ENCODE results near the gene CYP3A5. TPM values are rescaled to one million over a fixed set of nuclear protein-coding genes. Genes with fewer than 3 reads are reported as not detected.
"Not testable (repeated sequence)": the region's sequence is repeated elsewhere in the genome, so short reads cannot be mapped to it uniquely, and the experiment has no call there.

CYP3A5 gene
- total RNA-seq, 3 donors from 2014 or later: 0.20 to 0.63 TPM; not detected in 1

DNA sequence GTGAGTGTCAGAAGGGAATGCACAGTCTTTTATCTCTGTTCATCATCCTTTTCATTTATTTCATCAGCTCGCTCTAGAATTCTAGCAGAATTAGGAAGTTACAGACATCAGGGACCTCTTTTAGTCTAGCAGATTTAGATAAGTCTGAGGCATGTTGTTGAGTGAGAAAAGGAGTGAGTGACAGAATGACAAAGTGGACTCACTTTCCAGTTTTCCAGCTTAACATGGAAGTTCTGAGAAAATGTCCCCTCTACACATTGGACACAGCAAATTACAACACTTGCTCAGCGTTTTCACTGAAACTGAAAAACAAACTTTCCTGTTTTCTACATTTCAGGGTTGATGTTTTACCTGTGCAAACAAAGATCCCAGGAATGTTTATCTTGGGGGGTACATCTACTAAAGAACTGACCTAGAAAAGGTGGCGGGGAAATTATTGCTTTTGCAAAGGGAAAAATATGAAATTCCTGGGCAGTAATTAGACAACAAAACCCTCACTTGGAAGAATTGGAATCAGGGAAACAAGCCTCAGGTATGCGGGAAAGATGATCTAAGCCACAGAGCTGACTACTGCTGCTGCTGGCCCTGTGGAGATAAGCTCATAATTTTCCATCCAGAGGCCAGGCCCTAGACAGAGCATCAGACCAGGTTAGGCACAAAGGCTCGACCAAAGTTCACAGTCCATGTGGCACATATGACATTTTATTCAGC lies 14.6 kb upstream of the CYP3A5 start:
- Mint-ChIP-seq H3K27me3 (ENCODE audit: low read depth) (no peaks in the 10 kb centered on the region), H3K9me3 (no peaks in the 10 kb centered on the region), H3K4me1 (ENCODE audit: low read depth) (peaks cover 4% of the 10 kb centered on the region), H3K36me3 (ENCODE audit: insufficient read depth) (no peaks in the 10 kb centered on the region), H3K4me3 (no peak overlapping the region)
- ATAC-seq (no peak), DNase-seq (no peak)

GRCh38 chr7:99693427-99694200 lies 13.8 kb upstream of the CYP3A5 start:
- no peak for DNase-seq

GRCh38 chr7:99693100-99693426 lies 13.3 kb upstream of the CYP3A5 start:
- H3K27me3 Mint-ChIP-seq (ENCODE audit: low read depth): no peaks in the 10 kb centered on the region
- H3K4me1 Mint-ChIP-seq (ENCODE audit: low read depth): peaks cover 4% of the 10 kb centered on the region
- H3K36me3 Mint-ChIP-seq (ENCODE audit: insufficient read depth): no peaks in the 10 kb centered on the region
- ATAC-seq: no peak
- no peak for DNase-seq
- no peak overlapping the region for H3K4me3 Mint-ChIP-seq
- no peaks in the 10 kb centered on the region for H3K9me3 Mint-ChIP-seq

More at GRCh38 chr7:99693427-99694200, 13.8 kb upstream of the CYP3A5 start:
- Mint-ChIP-seq H3K27me3 (ENCODE audit: low read depth) (no peaks in the 10 kb centered on the region), H3K4me1 (ENCODE audit: low read depth) (peaks cover 4% of the 10 kb centered on the region), H3K9me3 (no peaks in the 10 kb centered on the region), H3K36me3 (ENCODE audit: insufficient read depth) (no peaks in the 10 kb centered on the region), H3K4me3 (no peak overlapping the region)
- ATAC-seq: peak in 1 of 2 donors; percentile 58

DNA sequence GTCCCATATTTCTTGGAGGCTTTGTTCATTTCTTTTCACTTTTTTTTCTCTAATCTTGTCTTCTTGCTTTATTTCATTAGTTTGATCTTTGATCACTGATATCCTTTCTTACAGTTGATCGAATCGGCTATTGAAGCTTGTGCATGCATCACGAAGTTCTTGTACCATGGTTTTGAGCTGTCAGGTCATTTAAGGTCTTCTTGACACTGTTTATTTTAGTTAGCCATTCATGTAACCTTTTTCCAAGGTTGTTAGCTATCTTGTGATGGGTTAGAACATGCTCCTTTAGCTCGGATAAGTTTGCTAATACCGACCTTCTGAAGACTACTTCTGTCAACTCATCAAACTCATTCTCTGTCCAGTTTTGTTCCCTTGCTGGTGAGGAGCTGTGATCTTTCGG lies 12.8 kb upstream of the CYP3A5 start:
- not testable (repeated sequence) for H3K9me3 Mint-ChIP-seq; H3K4me1 Mint-ChIP-seq (ENCODE audit: low read depth); H3K36me3 Mint-ChIP-seq (ENCODE audit: insufficient read depth); ATAC-seq; DNase-seq; H3K27me3 Mint-ChIP-seq (ENCODE audit: low read depth); H3K4me3 Mint-ChIP-seq

- not testable (repeated sequence) for H3K4me1 Mint-ChIP-seq (ENCODE audit: low read depth); H3K9me3 Mint-ChIP-seq; ATAC-seq; H3K27me3 Mint-ChIP-seq (ENCODE audit: low read depth); H3K36me3 Mint-ChIP-seq (ENCODE audit: insufficient read depth); DNase-seq; H3K4me3 Mint-ChIP-seq
These were observed 11.9 kb upstream of the CYP3A5 start for GRCh38 chr7:99691658-99692057.

GRCh38 chr7:99690918-99691317 lies 11.1 kb upstream of the CYP3A5 start:
- ATAC-seq; H3K27me3 Mint-ChIP-seq (ENCODE audit: low read depth); H3K9me3 Mint-ChIP-seq; DNase-seq; H3K36me3 Mint-ChIP-seq (ENCODE audit: insufficient read depth); H3K4me1 Mint-ChIP-seq (ENCODE audit: low read depth); H3K4me3 Mint-ChIP-seq: not testable (repeated sequence)

- H3K36me3 Mint-ChIP-seq (ENCODE audit: insufficient read depth): peaks cover 11% of the 10 kb centered on the region
- H3K4me3 Mint-ChIP-seq; ATAC-seq; H3K4me1 Mint-ChIP-seq (ENCODE audit: low read depth); H3K27me3 Mint-ChIP-seq (ENCODE audit: low read depth); H3K9me3 Mint-ChIP-seq; DNase-seq: not testable (repeated sequence)
These were observed 6.2 kb upstream of the CYP3A5 start for GRCh38 chr7:99685871-99686608.

DNA sequence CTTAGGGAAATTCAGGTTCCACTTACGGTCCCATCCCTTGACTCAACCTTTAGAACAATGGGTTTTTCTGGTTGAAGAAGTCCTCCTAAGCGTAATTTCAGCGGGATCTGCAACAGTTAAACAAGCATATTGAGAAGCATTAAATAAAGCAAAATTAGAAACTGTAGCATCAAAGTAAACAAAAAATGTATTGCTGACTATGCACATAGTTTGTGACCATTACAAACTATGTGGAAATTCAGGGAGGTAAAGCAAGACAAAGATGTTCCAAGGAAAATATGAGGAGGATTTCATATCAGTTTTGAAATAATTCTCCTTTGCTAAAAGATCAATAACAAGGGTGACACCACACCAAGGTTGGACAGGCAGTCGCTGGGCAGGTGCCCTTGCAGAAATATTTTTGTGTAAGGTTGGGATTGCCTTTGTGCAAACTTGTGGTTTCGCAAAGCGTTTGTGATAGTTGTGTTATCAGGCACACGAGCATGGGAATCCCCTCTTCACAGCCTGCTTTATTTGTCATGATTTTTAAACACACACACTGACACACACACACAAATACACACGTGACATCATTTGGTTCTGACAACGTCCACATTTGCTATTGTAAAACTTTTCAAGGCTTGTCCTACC lies 5.4 kb upstream of the CYP3A5 start:
- no peak overlapping the region for H3K4me3 Mint-ChIP-seq
- H3K27me3 Mint-ChIP-seq (ENCODE audit: low read depth): peaks cover 3% of the 10 kb centered on the region
- no peak for ATAC-seq
- peaks cover 9% of the 10 kb centered on the region for H3K9me3 Mint-ChIP-seq
- H3K4me1 Mint-ChIP-seq (ENCODE audit: low read depth): no peaks in the 10 kb centered on the region
- DNase-seq: no peak
- H3K36me3 Mint-ChIP-seq (ENCODE audit: insufficient read depth): peaks cover 11% of the 10 kb centered on the region

- H3K27me3 Mint-ChIP-seq (ENCODE audit: low read depth): no peaks in the 10 kb centered on the region
- DNase-seq (no peak), ATAC-seq (no peak)
- H3K4me3 Mint-ChIP-seq: no peak overlapping the region
- H3K4me1 Mint-ChIP-seq (ENCODE audit: low read depth): peaks cover 20% of the 10 kb centered on the region
- peaks cover 3% of the 10 kb centered on the region for H3K9me3 Mint-ChIP-seq
- H3K36me3 Mint-ChIP-seq (ENCODE audit: insufficient read depth): peaks cover 8% of the 10 kb centered on the region
These were observed 780 bp downstream of the CYP3A5 start for GRCh38 chr7:99679032-99679399.

- H3K4me3 Mint-ChIP-seq: no peak overlapping the region
- H3K27me3 Mint-ChIP-seq (ENCODE audit: low read depth): no peaks in the 10 kb centered on the region
- ATAC-seq (no peak), DNase-seq (no peak)
- peaks cover 22% of the 10 kb centered on the region for H3K4me1 Mint-ChIP-seq (ENCODE audit: low read depth)
- H3K9me3 Mint-ChIP-seq: peaks cover 3% of the 10 kb centered on the region
- H3K36me3 Mint-ChIP-seq (ENCODE audit: insufficient read depth): peaks cover 3% of the 10 kb centered on the region
These were observed 2.1 kb downstream of the CYP3A5 start for GRCh38 chr7:99677648-99678045.

DNA sequence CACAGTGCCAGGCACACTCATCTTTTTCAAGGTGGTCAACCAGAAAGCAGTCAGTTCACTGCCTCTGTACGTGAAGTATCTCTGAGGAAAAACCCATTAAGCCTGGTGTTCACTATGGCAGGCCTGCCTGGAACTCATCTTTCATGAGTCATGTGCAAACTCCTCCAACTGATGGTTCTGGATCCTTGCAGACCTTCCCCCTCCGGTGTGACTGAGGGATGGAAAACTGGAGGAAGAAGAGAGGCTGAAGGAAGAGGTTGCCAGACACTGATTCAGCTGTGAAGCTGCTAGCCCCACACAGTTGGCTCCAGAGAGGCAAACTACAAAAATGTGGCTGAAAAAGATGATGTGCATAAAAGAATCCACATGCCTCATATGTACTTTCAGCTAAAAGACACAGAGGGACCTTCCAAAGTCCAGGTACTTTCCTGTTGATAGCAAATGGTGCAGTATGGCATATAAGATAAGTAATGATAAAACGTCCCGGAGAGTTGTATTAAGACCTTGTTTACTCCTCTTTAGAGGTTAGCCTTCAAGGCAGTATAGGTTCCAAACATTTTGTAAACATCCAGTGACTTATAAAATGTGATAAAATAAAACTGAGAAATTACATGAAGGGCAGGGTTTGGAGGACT lies 2.7 kb downstream of the CYP3A5 start:
- DNase-seq (no peak), ATAC-seq (no peak)
- H3K4me3 Mint-ChIP-seq: no peak overlapping the region
- no peaks in the 10 kb centered on the region for H3K27me3 Mint-ChIP-seq (ENCODE audit: low read depth)
- peaks cover 1% of the 10 kb centered on the region for H3K9me3 Mint-ChIP-seq
- H3K36me3 Mint-ChIP-seq (ENCODE audit: insufficient read depth): peaks cover under 1% of the 10 kb centered on the region
- H3K4me1 Mint-ChIP-seq (ENCODE audit: low read depth): peaks cover 22% of the 10 kb centered on the region

- Mint-ChIP-seq H3K9me3 (no peaks in the 10 kb centered on the region), H3K4me3 (no peak overlapping the region), H3K27me3 (ENCODE audit: low read depth) (no peaks in the 10 kb centered on the region), H3K36me3 (ENCODE audit: insufficient read depth) (peaks cover 2% of the 10 kb centered on the region), H3K4me1 (ENCODE audit: low read depth) (peaks cover 22% of the 10 kb centered on the region)
- ATAC-seq (peak; percentile 18 to 63), DNase-seq (no peak)
These were observed 4.6 kb downstream of the CYP3A5 start for GRCh38 chr7:99674995-99675742.

DNA sequence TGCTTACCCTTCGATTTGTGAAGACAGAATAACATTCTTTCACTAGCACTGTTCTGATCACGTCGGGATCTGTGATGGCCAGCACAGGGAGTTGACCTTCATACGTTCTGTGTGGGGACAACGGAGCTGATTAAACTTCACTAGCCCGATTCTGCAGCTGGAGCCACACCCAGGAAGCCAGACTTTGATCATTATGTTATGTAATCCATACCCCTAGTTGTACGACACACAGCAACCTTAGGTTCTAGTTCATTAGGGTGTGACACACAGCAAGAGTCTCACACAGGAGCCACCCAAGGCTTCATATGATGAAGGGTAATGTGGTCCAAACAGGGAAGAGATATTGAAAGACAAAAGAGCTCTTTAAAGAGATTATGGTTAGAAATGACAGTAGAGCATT lies 7.2 kb downstream of the CYP3A5 start:
- Mint-ChIP-seq H3K9me3 (no peaks in the 10 kb centered on the region), H3K36me3 (ENCODE audit: insufficient read depth) (peaks cover 7% of the 10 kb centered on the region), H3K27me3 (ENCODE audit: low read depth) (no peaks in the 10 kb centered on the region), H3K4me1 (ENCODE audit: low read depth) (peaks cover 22% of the 10 kb centered on the region), H3K4me3 (no peak overlapping the region)
- DNase-seq (no peak), ATAC-seq (no peak)

Measured in activated T-cell treated with anti-CD3 and anti-CD28 coated beads, Interleukin-2, amount 50 U/mL, for 4 hours (primary cell).